GM18526 (cell line): ENCODE measurements around the gene ITGA5.

Source experiments
- POLR2A ChIP-seq: IDR thresholded peaks from 3 replicates; pipeline ENCODE4 v1.6.1; 2011; ENCODE audit not compliant: insufficient read length; ENCODE audit errors: extremely low read depth

ITGA5 gene

GRCh38 chr12:54359762-54360351, 59.2 kb downstream of the ITGA5 start:
- no peak for TF ChIP-seq POLR2A

DNA sequence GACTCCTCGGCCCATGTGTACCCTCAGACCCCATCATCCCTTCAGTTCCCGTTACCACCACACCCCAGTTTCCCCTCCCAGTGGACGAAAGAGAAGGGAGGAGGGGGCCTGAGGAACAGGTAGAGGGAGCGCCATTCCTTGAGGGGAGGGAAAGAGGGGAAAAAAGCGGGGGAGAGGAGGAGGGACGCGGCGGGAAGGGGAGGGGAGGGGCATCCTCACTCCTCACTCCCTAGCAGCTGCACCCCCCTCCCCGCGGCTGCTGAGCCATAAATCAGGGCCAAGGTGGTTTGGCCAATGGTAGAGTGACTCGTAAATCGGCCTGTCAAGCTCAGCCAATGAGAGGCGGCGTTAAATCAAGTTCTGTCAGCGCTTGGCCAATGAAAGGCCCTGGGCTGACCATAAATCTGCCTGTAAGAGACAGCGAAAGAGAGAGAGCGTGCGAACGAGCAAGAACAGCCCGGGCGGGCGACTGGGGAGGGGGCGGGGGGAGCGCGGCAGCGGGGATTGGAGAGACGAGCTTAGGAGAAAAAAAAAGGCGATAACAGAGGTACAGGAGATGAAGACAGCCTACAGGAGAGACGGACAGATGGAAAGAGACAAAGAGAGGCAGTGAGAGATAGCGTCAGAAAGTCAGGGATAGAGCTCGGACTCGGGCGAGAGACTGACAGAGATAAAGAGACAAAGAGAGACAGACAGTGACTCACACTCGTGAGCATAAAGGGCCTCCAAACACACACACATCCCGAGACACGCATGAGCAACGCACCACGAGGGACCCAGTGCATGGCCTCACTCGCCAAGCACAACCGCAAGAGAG, 59.9 kb downstream of the ITGA5 start:
- TF ChIP-seq POLR2A, result no peak

DNA sequence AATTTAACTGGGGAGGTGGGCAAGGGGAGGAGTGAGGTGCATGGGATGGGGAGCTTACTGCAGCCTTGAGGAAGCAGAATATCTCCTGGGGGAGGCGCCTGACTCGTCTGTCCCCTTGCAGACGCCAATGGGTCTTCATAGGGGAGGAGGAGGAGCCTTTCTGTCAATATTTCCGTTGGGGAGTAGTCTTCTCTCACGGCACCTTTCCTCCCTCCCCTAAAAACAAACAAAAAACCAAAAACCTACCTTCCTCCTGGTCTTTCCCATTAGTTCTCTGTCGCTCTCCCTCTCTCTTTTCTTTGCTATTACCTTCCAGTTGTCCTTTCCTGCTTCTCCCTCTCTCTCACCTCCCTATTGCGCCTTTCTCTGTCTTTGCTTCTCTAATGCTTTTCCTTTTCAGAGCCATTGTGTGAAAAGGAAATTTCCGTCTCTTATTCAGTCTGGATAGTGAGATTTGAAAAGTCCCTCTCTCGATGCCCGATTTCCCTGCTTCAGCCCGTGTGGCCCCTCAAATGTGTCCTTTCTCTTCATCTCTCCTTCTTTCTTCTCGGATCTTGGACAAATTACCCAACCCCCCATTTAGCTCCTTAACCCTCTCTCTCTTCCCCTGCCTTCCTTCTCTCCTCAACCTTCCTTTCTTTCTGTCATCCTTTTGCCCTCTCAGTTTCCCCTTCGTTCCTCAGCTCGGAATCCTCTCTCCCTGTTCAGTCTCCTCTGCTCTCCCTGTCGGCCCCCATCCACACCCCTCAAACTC, 60.7 kb downstream of the ITGA5 start:
- no peak for TF ChIP-seq POLR2A

DNA sequence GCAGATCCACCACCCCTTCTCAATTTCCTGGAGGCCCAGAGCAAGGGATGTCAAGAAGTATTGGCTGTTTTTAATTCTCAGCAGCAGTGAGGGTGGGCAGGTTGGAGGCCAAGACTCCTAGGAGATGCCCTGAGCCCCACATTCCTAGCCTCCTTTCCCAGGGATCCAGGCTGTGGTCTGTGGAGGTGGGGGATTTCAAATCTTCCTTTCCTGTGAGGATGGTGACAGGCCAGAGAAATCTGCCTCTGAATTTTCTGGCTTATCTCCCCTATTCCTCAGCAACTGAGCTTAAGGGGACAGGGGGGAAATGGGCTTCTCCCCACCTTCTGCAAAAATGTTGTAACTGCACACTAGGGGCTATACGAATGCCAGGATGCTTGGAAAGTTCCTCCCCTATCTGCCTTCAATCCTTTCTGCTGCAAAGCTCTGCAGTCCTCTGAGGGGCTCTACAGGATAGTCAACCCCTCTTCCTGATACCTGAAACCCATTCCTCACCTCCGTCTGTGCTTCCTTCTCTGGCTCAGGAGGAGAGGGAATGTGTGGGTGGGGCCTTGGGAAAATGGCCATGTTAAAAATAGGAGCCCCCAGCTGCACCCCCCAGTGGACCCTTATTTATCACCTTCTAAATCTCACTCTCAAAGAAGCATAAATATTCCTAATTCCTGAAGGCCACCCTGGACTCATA, 61.4 kb downstream of the ITGA5 start:
- no peak for TF ChIP-seq POLR2A

DNA sequence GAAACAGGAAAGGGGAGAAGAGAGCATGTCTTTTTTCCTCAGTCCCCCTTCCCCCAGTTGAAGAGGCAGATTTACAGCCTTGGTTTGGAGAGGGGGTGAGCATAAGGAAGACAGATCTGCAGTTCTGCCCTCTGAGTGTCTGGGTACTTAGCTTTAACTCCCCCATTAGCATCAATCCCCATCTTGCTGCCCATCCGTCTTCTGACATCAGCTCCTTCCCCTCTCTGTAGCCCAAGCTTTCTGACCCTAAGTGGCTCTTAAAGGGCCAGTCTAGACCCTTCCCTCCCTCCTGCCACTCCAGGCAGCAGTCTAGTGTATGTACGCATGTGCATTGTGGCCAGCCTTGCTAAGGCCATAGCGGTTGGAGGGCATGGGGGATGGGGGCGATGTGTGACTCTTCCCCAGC, 62.1 kb downstream of the ITGA5 start:
- no peak for TF ChIP-seq POLR2A

- no peak for TF ChIP-seq POLR2A
These were observed 62.8 kb downstream of the ITGA5 start for GRCh38 chr12:54356228-54356627.

GRCh38 chr12:54355104-54355815, 63.8 kb downstream of the ITGA5 start:
- TF ChIP-seq POLR2A, result no peak

DNA sequence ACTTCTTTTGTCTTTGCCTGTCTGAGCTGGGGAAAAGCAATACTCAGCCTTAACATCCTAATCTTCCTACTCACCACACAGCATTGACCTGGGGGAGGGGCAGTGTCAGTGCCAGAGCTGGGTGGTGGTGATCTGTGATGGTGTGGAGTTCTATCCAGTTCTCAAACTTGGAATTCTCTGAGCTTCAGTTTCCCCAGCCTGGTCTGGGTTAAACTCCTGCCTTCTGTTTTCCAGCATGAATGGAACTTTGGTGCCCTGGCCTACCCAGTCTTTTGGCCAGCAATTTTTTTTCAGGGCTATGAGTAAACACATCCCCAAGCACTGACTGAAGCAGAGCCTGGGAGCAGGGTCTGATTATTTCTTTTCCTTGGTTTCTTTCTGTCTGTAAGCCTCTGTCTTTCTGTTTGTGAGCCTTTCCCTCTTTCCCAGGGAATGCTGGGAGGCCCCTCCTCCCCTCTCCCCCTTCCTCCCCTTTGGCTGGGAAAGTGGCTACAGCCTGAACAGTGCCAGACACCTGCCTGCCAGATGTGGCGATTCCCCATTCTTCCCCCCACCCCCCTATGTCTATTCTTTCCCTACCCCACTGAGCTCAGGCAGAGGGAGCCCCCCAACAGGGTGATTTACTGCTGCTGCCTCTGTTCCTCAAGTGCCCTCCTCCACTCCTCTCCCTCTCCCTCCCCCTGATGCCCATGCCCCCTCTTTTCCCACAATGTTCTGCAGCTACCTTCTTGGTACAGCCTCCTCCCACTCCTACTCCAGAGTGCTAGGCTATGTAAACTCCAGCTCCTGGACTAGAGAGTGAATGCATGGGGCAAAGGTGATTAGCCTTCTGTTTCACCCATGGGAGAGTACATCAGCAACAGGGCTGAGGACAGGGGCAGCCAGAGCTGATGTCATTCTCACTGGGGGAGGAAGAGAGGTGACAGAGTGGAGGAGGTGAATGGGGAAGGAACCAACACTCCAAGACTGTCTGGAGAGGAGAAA, 65.9 kb downstream of the ITGA5 start:
- no peak for TF ChIP-seq POLR2A

DNA sequence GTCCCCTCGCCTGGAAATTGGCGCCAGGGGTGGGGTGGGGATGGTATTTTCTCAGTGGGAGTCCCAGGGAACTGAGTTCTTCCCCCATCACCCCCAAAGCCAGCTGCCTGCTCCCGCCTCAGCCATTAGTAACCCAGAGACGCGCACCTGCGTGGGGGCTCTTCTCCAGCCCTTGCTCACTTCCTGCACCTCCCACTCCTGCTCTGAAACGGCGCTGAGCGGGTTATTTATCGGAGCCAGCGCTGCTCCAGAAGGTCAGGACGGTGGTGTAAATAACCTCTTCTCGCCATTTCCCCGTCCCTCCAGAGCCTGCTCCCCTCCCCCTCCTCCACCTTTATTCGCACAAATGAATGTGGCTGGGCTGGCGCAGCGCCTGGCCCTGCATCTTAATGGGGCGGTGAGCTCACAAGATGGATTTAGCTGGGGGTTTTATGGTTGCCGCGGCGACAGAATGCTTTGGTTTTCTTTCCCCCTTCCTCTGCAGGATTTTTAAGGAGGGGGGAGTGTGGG, 67.0 kb downstream of the ITGA5 start:
- no peak for TF ChIP-seq POLR2A

DNA sequence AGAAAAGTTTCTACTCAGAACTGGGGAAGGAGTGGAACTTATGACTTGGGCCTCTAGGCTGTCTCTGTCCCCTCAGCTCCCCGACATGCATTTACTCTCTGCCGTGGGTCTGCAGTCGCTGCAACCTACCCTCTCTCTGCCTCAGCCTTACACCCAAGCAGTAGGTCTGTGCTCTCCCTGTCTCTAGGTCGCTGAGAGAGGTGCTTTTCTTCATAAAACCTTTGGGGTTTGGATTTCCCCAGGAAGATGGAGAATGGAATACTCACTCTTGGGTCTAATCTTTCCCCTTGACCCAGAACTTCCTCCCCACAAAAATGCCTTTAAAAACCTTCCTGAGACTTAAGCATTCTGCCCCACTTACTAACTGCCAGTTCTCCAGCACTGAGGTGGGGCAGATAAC, 67.7 kb downstream of the ITGA5 start:
- TF ChIP-seq POLR2A, result no peak

- TF ChIP-seq POLR2A, result no peak
These were observed 68.3 kb downstream of the ITGA5 start for GRCh38 chr12:54350743-54351142.

DNA sequence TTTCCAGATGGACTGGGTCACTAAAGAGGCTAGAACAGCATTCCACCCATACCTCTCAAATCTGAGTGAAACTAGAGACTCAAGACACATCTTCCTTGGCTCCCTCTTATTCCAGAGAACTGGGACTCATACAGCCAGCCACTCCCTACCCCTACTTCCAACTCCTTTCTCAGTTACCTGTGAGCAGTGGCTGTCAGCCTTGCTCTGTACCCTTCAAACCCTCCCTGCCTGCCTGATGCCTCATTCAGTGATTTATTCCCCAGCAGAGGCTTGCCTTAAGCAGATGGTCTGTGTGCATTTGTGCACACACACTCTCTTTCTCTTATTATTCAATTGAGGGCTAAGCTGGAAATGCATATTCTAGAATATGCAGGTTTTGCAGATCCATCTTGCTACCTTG, 69.4 kb downstream of the ITGA5 start:
- TF ChIP-seq POLR2A, result no peak

- no peak for TF ChIP-seq POLR2A
These were observed 70.0 kb downstream of the ITGA5 start for GRCh38 chr12:54349036-54349435.
